Muscle of arm (tissue), 14 donors: Measurements from ENCODE around the gene KCNN4. TPM values are rescaled to one million over a fixed set of nuclear protein-coding genes. Genes with fewer than 3 reads are reported as not detected.
"Not testable (repeated sequence)": the region's sequence is repeated elsewhere in the genome, so short reads cannot be mapped to it uniquely, and the experiment has no call there.

ENCODE experiments used
- DNase-seq: peaks from one replicate; pipeline ENCODE4 v3.0.0-alpha.2; 2013
- long read RNA-seq, 11 donors: transcript quantifications; one replicate each; lab custom pipeline, GENCODE V29; 2026
- polyA plus RNA-seq, 12 donors: library from polyadenylated mRNA; unstranded; fragments of 120-200 nt; gene quantifications; one replicate each; pipeline ENCODE4 v1.2.1, GENCODE V29; 2013; ENCODE audit not compliant: insufficient read length in 12 of 12

KCNN4 gene
- 1 to 10 TPM in 2 of 12 donors, under 1 TPM in 8, not detected in 2; 0.29 to 2.0 (median 0.64) TPM for polyA plus RNA-seq
- long read RNA-seq, donor 1, partial matches to known transcripts: 0 of 2 reads
- long read RNA-seq, donor 1, other reads (novel, unspliced or antisense): 0 of 2 reads
- long read RNA-seq, donor 2: 0 reads
- long read RNA-seq, donor 3: 0 reads
- long read RNA-seq, donor 4: 0 reads
- long read RNA-seq, donor 5: 0 reads
- long read RNA-seq, donor 6: 0 reads
- long read RNA-seq, donor 7: 0 reads
- long read RNA-seq, donor 8: 0 reads
- long read RNA-seq, donor 9: 0 reads
- long read RNA-seq, donor 10, partial matches to known transcripts: 0 of 1 reads
- long read RNA-seq, donor 10, other reads (novel, unspliced or antisense): 0 of 1 reads
- long read RNA-seq, donor 11: 0 reads

DNA sequence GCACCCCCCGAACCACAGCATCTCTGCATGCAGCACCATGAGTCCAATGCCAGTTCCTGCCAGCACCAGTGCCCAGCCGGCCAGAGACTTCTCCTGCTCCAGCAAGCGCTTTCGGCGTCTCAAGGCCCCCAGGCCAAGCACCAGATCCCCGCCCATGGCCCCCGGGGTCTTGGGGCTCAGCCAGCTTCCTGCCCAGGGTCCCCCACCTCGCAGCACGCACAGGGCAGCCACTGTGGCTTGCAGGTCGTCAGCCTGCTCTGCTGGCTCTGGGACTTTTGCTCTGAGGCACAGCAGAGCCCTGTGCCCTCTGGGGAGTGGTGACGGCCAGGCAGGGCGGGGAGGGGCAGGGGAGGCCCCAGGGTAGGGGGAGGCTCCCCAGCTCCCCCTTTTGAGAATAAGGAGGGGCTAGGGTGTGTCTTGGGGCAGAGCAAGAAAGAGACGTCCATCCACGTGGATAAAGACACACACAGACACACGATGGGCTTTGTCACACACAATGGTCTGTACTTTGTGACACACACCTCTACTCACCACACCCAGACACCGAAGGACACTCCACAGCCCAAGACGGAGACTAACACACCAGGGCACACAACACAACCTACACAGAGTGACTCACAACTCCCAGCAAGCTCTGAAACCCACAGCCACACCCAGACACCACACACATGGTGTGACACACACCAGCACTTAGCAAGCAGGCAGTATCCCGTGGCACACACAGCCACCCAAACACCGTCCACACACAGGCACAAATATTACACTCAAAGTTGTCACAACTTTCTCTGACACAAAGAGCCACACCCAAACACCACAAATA, at the start of gene KCNN4:
KCNN4 (minus strand) TSS at position 268 of the 820 bp plus-strand sequence; CDS start at position 156, 112 bp downstream.
- DNase-seq: no peak

GRCh38 chr19:43826787-43827754, 46.3 kb upstream of the KCNN4 start, which contains the start of gene ZNF283:
ZNF283 (plus strand) TSS chr19:43827321; CDS start chr19:43833505, 6,184 bp downstream.
- peak; percentile 87 for DNase-seq

DNA sequence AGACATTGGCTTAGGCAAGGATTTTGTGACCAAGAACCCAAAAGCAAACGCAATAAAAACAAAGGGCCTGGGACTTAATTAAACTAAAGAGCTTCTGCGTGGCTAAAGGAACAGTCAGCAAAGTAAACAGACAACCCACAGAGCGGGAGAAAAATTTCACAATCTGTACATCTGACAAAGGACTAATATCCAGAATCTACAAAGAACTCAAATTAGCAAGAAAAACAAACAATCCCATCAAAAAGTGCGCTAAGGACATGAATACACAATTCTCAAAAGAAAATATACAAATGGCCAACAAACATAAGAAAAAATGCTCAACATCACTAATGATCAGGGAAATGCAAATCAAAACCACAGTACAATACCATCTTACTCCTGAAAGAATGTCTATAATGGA, 43.8 kb upstream of the KCNN4 start:
- not testable (repeated sequence) for DNase-seq

- not testable (repeated sequence) for DNase-seq
These were observed 43.1 kb upstream of the KCNN4 start for GRCh38 chr19:43823856-43824255.

DNA sequence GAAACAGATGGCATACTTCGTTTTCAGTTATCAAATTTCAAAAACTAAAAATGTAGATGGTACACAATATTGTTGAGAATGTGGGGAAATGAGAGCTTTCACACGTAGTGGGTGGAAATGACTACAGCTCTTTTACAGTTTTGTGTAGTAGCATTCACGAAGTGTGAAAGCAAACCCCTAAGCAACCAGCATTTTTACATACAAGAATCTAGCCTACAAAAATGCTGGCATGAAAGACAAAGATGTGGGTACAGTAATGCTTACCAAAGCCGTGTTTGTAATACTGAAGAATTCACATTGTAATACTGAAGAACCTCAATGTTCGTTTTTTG, 40.1 kb upstream of the KCNN4 start:
- DNase-seq: no peak

- DNase-seq: no peak
These were observed 39.5 kb upstream of the KCNN4 start for GRCh38 chr19:43820098-43820883.

DNA sequence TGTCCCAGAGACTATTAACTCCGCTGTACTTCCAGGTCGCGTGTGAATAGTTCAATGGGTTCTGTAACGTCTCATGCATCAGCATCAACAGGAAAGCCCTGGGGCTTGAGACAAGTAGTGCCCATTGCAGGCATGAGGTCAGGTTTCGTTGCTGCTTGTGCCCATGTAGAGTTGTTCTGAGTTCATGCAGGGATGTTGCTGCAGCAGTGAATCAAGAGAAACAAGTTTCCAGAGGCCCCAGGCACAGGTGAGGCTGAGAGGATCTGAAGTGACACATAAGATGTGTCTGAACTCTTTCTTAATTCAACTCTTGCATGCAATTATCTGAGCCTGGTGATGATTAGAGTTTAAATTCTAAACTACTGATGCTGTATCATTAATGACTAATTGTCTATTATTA, 37.7 kb upstream of the KCNN4 start:
- DNase-seq: no peak

GRCh38 chr19:43817454-43817853, 36.7 kb upstream of the KCNN4 start:
- not testable (repeated sequence) for DNase-seq

- DNase-seq: no peak
These were observed 34.0 kb upstream of the KCNN4 start for GRCh38 chr19:43814663-43815352.

DNA sequence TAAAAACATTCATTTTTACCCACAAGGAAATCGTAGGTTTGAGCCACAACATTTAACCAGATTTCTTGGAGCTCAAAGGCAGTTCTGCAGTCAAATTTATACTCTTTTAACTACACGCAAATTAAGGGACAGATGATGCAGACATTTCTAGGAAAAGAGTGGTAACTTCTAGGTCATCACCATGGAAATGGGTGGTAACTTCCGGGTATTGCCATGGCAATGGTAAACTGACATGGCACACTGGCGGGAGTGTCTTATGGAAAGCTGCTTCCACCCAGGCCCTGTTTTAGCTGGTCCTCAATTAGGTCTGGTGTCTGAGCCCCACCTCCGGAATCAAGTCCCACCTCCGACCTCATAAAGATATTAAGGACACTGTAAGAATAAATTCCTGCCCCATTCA, 31.9 kb upstream of the KCNN4 start:
- DNase-seq: no peak

GRCh38 chr19:43812259-43812658, 31.5 kb upstream of the KCNN4 start:
- DNase-seq: no peak

DNA sequence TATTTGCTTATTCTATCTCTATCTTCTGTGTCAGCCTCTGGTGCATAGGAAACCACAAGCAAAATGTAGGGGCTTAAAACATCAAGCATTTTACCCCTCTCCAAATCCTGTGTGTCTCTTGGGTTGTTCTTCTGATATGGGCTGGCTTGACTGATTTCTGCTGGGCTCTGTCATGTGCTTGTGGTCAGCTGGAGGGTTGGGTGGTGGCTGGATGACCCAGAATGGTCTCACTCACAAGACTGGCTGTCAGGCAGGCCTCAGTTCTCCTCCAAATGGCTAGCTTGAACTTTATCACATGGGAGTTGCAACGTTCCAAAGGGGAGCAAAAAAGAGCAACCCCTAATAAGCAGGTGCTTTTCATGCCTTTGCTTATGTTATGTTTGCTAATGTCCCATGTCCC, 31.1 kb upstream of the KCNN4 start:
- DNase-seq: no peak

DNA sequence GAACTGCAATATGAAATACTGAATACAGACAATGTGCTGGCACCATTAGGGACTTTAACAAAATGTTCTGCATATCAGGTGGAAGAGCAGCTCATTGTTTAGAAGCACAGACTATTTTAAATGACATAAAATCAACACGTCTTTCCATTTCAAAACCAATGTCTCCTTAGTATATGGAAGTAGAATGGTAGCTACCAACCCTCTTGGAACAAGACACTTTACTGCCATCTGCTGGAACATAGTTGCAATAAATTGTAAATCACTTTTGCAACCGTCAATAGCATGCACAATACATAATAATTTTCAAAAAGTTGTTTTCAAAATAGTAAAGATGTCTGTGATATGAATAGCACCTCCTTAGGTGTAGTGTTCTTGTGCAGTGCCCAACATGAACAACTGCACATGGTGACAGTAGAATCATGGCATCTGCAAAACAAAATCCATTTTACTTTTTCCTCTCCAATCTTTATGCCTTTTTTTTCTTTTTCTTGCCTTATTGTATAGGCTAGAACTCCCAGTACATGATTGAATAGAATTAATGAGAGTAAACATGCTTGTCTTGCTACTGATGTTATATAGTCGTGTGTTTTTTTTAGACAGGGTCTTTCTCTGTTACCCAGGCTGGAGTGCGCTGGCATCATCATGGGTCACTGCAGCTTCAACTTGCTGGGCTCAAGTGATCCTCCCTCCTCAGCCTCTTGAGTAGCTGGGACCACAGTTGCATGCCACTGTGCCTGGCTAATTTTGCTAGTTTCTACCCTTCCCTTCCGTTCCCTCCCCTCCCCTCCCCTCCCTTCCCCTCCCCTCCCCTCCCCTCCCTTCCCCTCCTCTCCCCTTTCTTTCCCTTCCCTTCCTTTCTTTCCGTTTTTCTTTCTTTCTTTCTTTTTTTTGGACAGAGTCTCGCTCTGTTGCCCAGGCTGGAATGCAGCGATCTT, 29.3 kb upstream of the KCNN4 start:
- DNase-seq: peak; percentile 30

- DNase-seq: no peak
These were observed 26.9 kb upstream of the KCNN4 start for GRCh38 chr19:43807651-43808050.

DNA sequence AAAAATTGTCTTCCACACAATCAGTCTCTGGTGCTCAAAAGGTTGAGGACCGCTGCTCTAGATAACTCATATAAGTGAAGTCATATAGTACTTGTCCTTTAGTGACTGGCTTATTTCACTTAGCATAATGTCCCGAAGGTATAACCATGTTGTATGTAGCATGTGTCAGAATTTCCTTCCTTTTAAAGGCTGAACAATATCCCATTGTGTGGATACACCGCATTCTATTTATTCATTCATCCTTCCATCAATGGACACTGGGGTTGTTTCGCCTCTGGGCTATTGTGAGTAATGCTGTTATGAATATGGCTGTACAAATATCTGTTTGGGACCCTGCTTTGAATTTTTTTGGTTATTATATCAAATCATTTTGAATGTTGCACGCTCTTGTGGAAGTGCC, 26.1 kb upstream of the KCNN4 start:
- DNase-seq: no peak

DNA sequence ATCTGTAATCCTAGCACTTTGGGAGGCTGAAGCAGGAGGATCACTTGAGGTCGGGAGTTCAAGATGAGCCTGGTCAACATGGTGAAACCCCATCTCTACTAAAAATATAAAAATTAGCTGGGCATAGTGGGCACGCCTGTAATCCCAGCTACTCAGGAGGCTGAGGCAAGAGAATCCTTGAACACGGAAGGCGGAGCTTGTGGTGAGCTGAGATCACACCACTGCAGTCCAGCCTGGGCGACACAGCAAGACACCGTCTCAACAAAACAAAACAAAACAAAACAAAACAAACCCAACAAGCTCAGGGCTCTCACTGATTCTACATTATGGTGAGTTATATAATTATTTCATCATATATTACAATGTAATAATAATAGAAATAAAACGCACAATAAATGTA, 25.6 kb upstream of the KCNN4 start:
- not testable (repeated sequence) for DNase-seq

DNA sequence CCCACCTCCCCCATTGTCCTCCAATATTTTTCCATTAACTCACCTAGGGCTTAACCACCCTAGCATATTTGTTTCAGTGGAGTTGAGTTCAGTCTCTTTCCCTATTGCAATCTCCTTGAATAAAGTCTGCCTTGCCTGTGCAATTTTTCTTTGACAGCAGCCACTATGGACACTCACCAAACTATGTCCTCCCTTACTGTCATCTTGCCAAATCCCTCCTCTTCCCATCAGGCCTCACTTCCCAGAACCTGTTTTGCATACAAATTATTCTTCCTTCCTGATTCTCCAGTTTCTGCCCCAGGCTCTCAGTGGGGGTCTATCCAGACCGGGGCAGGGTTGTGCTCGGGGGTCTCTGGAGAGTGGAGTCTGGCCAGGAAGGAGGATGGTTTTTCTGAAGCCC, 23.7 kb upstream of the KCNN4 start:
- DNase-seq: no peak

- DNase-seq: no peak
These were observed 21.6 kb upstream of the KCNN4 start, which contains the start of gene LYPD5 for GRCh38 chr19:43802216-43802951. LYPD5 (minus strand) TSS chr19:43802447; CDS start chr19:43802380, 67 bp downstream.
